ENCODE results near the gene C11orf91. TPM values are rescaled to one million over a fixed set of nuclear protein-coding genes. Genes with fewer than 3 reads are reported as not detected.

C11orf91 gene
- total and polyA plus RNA-seq, 4 donors = not detected

DNA sequence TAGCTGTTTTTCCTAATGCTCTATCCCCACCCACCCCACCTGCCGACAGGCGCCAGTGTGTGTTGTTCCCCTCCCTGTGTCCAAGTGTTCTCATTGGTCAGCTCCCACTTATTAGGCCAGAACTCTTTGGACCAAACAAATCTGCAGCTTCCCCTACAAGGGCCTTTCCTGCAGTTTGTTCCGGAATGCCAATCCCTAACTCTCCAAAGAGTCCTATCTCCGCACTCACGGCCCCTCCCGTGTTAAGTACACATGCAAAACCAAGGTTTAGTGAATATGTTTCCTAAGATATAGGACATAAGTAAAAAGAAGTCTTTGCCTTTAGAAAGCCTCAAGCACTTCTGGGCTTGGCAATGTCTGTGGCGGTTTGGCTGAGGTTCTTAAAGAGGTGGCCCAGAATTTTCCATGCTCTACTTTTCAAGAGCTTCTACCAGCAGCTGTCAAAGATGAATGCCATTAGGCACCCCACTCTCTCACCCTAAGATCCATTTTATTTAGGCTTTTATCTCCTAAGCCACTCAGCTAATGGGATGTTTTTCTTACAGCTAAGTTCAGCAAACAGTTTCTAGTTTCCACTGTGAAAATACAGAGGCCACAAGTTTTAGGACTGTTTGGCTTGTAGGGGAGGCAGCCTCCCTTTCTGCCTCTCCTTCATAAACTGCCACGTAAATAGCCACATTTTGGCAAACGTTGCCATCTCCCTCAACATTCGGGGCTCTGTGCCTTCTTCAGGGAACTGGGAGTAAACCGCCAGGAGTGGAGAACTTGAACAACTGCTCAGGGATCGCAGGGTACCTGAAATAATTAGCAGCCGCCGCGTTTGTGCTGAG is 34.0 kb upstream of the C11orf91 start:
- Histone ChIP-seq H3K9me3 (ENCODE audit: control insufficient read depth in 4 of 4, low read length in 3 of 4) (no peaks in the 10 kb centered on the region), H3K36me3 (ENCODE audit: control insufficient read depth in 4 of 4, insufficient read depth in 3 of 4, low read depth in 1 of 4, low read length in 3 of 4) (no peaks in the 10 kb centered on the region), H3K27ac (ENCODE audit: low read depth in 1 of 2, low read length in 2 of 2) (peak overlapping the region; percentile 94), H3K27me3 (ENCODE audit: control insufficient read depth in 4 of 4, insufficient read depth in 4 of 4, low read length in 3 of 4) (no peaks in the 10 kb centered on the region), H3K9ac (ENCODE audit: low read depth in 1 of 2, low read length in 2 of 2) (peak overlapping the region; percentile 4 to 41), H3K4me1 (ENCODE audit: control insufficient read depth in 4 of 4, insufficient read depth in 4 of 4, low read length in 3 of 4) (peaks cover 0 to 27% (median 10%) of the 10 kb centered on the region in 4 donors), H3K4me3 (ENCODE audit: low read depth in 1 of 3, low read length in 3 of 3) (peak overlapping the region; percentile 57 to 95 (median 77))
- no peak for DNase-seq (ENCODE audit: low spot score)
- WGBS = 52% methylated on average over 15 of the region's 15 CpGs
- TF ChIP-seq FOXA2 (IDR thresholded peaks at IDR 0.05) = no peak
- TF ChIP-seq, protein P1, sequence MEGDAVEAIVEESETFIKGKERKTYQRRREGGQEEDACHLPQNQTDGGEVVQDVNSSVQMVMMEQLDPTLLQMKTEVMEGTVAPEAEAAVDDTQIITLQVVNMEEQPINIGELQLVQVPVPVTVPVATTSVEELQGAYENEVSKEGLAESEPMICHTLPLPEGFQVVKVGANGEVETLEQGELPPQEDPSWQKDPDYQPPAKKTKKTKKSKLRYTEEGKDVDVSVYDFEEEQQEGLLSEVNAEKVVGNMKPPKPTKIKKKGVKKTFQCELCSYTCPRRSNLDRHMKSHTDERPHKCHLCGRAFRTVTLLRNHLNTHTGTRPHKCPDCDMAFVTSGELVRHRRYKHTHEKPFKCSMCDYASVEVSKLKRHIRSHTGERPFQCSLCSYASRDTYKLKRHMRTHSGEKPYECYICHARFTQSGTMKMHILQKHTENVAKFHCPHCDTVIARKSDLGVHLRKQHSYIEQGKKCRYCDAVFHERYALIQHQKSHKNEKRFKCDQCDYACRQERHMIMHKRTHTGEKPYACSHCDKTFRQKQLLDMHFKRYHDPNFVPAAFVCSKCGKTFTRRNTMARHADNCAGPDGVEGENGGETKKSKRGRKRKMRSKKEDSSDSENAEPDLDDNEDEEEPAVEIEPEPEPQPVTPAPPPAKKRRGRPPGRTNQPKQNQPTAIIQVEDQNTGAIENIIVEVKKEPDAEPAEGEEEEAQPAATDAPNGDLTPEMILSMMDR (IDR thresholded peaks at IDR 0.05; ENCODE audit: low read depth, low read length, missing input control) = no peak
- TF ChIP-seq RXRA (IDR thresholded peaks at IDR 0.05) = no peak
- TF ChIP-seq, protein P2, sequence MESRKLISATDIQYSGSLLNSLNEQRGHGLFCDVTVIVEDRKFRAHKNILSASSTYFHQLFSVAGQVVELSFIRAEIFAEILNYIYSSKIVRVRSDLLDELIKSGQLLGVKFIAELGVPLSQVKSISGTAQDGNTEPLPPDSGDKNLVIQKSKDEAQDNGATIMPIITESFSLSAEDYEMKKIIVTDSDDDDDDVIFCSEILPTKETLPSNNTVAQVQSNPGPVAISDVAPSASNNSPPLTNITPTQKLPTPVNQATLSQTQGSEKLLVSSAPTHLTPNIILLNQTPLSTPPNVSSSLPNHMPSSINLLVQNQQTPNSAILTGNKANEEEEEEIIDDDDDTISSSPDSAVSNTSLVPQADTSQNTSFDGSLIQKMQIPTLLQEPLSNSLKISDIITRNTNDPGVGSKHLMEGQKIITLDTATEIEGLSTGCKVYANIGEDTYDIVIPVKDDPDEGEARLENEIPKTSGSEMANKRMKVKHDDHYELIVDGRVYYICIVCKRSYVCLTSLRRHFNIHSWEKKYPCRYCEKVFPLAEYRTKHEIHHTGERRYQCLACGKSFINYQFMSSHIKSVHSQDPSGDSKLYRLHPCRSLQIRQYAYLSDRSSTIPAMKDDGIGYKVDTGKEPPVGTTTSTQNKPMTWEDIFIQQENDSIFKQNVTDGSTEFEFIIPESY (IDR thresholded peaks at IDR 0.05) = no peak
- no peak for TF ChIP-seq GABPA (IDR thresholded peaks at IDR 0.05 in 1 of 2, conservative IDR thresholded peaks at IDR 0.05 in 1 of 2)
- TF ChIP-seq TAF1 (conservative IDR thresholded peaks at IDR 0.05) = no peak
- no peak for TF ChIP-seq FOXA1 (IDR thresholded peaks at IDR 0.05)
- TF ChIP-seq YY1 (IDR thresholded peaks at IDR 0.05) = no peak
- no peak for TF ChIP-seq EGR1 (IDR thresholded peaks at IDR 0.05; ENCODE audit: low read depth in 2 of 2)
- TF ChIP-seq RAD21 (IDR thresholded peaks at IDR 0.05) = no peak
- TF ChIP-seq HNF4A (conservative IDR thresholded peaks at IDR 0.05) = no peak
- TF ChIP-seq SP1 (IDR thresholded peaks at IDR 0.05) = no peak

DNA sequence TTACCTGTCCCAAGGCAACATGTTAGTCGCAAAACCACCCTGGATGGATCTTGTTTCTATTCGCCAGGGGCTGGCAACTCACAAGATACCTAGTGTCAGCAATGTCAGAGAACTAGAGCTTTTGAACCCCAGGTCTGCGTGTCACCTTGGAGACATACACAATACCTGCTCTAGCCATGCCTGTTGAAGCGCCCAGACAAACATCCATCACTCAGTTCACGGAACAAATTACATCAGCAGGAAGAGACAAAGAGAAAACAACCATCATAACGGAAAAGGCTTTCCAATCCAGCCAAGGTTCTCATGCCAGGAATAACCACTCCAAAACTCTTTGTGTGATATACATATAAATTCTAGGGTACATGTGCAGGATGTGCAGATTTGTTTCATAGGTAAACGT is 33.4 kb upstream of the C11orf91 start:
- Histone ChIP-seq H3K9me3 (ENCODE audit: control insufficient read depth in 4 of 4, low read length in 3 of 4) (no peaks in the 10 kb centered on the region), H3K27ac (ENCODE audit: low read depth in 1 of 2, low read length in 2 of 2) (no peak overlapping the region), H3K9ac (ENCODE audit: low read depth in 1 of 2, low read length in 2 of 2) (no peak overlapping the region), H3K36me3 (ENCODE audit: control insufficient read depth in 4 of 4, insufficient read depth in 3 of 4, low read depth in 1 of 4, low read length in 3 of 4) (no peaks in the 10 kb centered on the region), H3K27me3 (ENCODE audit: control insufficient read depth in 4 of 4, insufficient read depth in 4 of 4, low read length in 3 of 4) (no peaks in the 10 kb centered on the region), H3K4me3 (ENCODE audit: low read depth in 1 of 3, low read length in 3 of 3) (peak overlapping the region in 1 of 3 donors; percentile 77), H3K4me1 (ENCODE audit: control insufficient read depth in 4 of 4, insufficient read depth in 4 of 4, low read length in 3 of 4) (peaks cover 0 to 23% (median 8%) of the 10 kb centered on the region in 4 donors)
- no peak for DNase-seq (ENCODE audit: low spot score)
- TF ChIP-seq, protein P3, sequence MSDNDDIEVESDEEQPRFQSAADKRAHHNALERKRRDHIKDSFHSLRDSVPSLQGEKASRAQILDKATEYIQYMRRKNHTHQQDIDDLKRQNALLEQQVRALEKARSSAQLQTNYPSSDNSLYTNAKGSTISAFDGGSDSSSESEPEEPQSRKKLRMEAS (IDR thresholded peaks at IDR 0.05) = no peak
- TF ChIP-seq YY1 (IDR thresholded peaks at IDR 0.05) (no peak), SP1 (IDR thresholded peaks at IDR 0.05) (no peak), RXRA (IDR thresholded peaks at IDR 0.05) (no peak), GABPA (IDR thresholded peaks at IDR 0.05 in 1 of 2, conservative IDR thresholded peaks at IDR 0.05 in 1 of 2) (no peak), RAD21 (IDR thresholded peaks at IDR 0.05) (no peak)
- TF ChIP-seq, protein P4, sequence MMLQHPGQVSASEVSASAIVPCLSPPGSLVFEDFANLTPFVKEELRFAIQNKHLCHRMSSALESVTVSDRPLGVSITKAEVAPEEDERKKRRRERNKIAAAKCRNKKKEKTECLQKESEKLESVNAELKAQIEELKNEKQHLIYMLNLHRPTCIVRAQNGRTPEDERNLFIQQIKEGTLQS (IDR thresholded peaks at IDR 0.05) = no peak
- 79% methylated on average over 7 of the region's 7 CpGs for WGBS

All from liver (tissue), 9 donors.